AG08396 (cell line): ENCODE measurements around the gene COBLL1.
"Not testable (repeated sequence)": the region's sequence is repeated elsewhere in the genome, so short reads cannot be mapped to it uniquely, and the experiment has no call there.

Experiments used
- DNase-seq: peaks from one replicate; pipeline ENCODE4 v3.0.0; 2012; ENCODE audit warnings: low spot score, mixed read lengths

Gene COBLL1

GRCh38 chr2:164859906-164860693, 18.5 kb upstream of the COBLL1 start:
- DNase-seq = not testable (repeated sequence)

GRCh38 chr2:164859251-164859818, 17.7 kb upstream of the COBLL1 start:
- no peak for DNase-seq

GRCh38 chr2:164852086-164852485, 10.5 kb upstream of the COBLL1 start:
- DNase-seq = no peak

DNA sequence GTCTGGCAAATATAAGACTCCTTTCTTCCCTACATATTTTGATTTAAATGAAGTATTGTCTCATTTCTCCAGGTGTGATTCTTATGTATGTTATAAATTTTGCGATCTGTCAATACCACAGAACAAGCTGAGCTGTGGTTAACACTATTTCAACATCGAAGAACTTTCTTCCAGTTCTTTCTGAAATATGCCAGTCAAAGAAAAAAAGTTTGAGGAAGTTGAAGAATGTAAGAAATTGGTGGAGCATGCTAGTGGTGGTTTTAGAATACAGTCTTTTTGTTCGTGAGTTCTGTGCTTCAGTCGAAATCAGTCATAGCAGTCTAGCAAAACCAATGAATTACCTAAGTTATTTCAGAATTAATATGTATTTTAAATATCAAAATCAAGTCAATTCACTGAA, 8.6 kb upstream of the COBLL1 start:
- no peak for DNase-seq

GRCh38 chr2:164849506-164849905, 7.9 kb upstream of the COBLL1 start:
- DNase-seq = no peak

DNA sequence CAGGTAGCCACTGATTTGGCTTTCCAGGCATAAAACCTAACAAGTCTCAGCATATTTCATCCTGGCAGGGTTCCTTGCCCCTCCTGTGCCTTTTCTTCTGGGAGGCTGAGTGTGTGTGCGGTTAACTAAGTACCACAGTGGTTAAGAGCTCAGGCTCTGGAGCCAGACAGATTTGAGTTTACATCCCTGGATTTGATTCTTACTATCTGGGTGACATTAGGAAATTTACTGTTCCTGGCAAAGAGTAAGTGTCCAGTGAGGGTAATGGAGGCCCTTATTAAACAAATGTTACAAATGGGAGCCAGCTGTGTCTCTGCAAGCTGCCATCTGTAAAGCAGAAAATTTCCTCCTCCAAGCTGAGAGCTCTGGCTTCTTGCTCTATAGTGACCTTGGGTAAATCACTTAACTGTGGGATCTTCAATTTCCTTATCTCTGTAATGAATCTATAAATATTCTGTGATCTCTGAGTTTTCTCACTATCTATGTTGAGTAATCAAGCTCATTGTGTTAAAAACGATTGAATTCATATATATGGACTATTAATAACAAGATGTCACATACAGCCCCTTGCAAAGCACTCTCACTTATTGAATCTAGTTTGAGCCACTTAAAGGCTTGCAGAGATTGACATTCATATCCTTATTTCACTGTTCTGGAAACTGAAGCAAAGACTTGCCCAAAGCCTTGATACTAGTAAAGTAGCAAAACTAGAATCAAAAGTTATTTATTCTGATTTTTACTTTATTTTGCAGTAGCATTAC, 6.5 kb upstream of the COBLL1 start:
- DNase-seq = no peak

GRCh38 chr2:164847291-164847690, 5.7 kb upstream of the COBLL1 start:
- DNase-seq = no peak

- DNase-seq = no peak
Measured at GRCh38 chr2:164846276-164846675, 4.7 kb upstream of the COBLL1 start.

- DNase-seq = peak; percentile 12
Measured at GRCh38 chr2:164843346-164843911, 1.8 kb upstream of the COBLL1 start.

DNA sequence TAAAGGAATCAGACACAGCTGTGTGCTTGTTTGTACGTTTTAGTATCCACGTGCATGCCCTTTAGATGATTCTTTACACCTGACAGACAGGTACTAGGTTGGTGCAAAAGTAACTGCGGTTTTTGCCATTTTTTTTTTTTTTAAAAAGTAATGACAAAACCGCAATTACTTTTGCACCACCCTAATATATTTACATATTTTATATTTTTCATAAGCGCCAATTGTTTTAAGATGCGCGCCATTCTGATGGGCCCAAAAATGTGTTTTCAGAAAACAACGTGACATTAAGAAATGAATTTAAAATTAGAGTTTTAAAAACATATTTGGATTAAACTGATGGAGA, 972 bp upstream of the COBLL1 start:
- DNase-seq = no peak

- peak; percentile 77 for DNase-seq
Measured at GRCh38 chr2:164840930-164841718, 499 bp downstream of the COBLL1 start.

- peak; percentile 26 for DNase-seq
Measured at GRCh38 chr2:164840458-164840929, 1.1 kb downstream of the COBLL1 start.

DNA sequence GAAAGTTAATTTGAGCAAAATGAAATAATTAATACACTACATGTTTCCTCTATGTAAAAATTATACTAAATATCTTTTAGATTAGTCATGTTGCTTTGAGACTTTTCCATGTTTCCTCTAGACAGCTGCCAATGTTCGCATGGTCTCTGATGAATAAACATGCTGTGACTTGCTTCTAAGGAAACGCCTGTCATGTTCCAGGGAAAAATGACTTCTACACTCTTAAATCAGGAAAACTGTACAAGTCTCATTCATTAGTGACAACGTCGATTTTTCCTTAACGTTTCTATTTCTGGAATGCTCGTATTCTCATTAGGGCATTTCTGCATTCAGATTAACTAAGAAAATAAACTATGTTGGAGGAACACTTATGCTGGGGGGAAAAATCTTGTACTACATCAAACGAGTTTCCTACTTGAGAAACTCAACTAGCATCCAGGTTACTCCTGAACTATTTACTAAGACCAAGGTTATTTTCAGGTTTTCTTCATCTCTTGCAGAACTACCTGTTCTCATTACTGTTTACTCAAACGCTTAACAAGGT, 1.6 kb downstream of the COBLL1 start:
- peak; percentile 40 for DNase-seq

DNA sequence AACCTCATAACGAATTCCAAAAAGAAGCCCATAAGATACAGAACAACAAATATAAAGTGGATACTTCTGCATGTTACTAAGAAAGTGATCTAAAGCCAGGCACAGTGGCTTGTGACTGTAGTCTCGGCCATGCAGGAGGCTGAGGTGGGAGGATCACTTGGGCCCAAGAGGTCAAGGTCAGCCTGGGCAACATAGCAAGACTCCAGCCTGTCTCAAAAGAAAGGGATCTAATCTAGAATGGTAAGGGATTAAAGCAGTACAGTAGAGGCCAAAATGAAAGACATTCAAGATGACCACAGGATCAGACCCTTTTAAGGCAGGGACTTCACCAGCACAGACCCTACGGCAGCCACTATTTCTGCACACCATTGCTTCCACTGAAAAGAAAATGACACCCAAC, 3.8 kb downstream of the COBLL1 start:
- DNase-seq = no peak

- DNase-seq = no peak
Measured at GRCh38 chr2:164836907-164837306, 4.7 kb downstream of the COBLL1 start.

GRCh38 chr2:164835302-164835701, 6.3 kb downstream of the COBLL1 start:
- no peak for DNase-seq

GRCh38 chr2:164831887-164832286, 9.7 kb downstream of the COBLL1 start:
- no peak for DNase-seq

DNA sequence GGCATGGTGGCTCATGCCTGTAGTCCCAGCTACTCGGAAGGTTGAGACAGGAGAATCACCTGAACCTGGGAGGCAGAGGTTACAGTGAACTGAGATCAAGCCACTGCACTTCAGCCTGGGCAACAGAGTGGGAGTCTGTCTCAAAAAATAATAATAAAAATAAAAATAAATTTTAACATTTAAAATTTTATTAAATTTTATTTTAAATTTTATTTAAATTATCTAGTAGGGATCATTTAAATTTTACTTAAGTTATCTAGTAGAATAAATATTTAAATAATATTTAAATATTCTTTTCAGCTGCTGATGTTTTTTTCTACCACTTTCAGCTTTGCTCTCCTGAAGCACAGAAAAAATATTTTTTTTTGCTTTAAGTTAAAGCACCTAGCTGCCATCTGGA, 10.4 kb downstream of the COBLL1 start:
- DNase-seq = no peak

- no peak for DNase-seq
Measured at GRCh38 chr2:164826293-164827243, 15.1 kb downstream of the COBLL1 start.

GRCh38 chr2:164824872-164825271, 16.8 kb downstream of the COBLL1 start:
- DNase-seq = no peak
